Epithelial cell of prostate (primary cell): ENCODE measurements around the gene PTTG1IP.
A peak's percentile ranks its signal among the peaks of the same experiment; 100 is the strongest.
"Not testable (repeated sequence)": the region's sequence is repeated elsewhere in the genome, so short reads cannot be mapped to it uniquely, and the experiment has no call there.

Source experiments
- DNase-seq: peaks from one replicate; pipeline ENCODE4 v3.0.0-alpha.2; 2011; ENCODE audit warnings: low read depth, low spot score
- H3K27ac ChIP-seq: fragments of 450-650 bp; 2 replicates; pipeline ENCODE4 v1.5.1; 2017; ENCODE audit warnings: mild to moderate bottlenecking

Gene PTTG1IP

GRCh38 chr21:44873356-44874239 lies at the start of gene PTTG1IP:
Gene PTTG1IP (minus strand): TSS chr21:44873690. CDS start chr21:44873616, 74 bp downstream.
- DNase-seq: peak; percentile 73
- H3K27ac ChIP-seq: peak within 1 kb of the TSS; percentile 81

- no peak overlapping the region for H3K27ac ChIP-seq
- DNase-seq: no peak
Observed at GRCh38 chr21:44921928-44922327, 48.4 kb upstream of the PTTG1IP start.

- DNase-seq: no peak
- no peak within 1 kb of the TSS for H3K27ac ChIP-seq
Observed at GRCh38 chr21:44920694-44921604, 47.5 kb upstream of the PTTG1IP start, which contains the start of gene ITGB2. Gene ITGB2 (minus strand): TSS chr21:44920899. CDS start chr21:44910782, 10,117 bp downstream.

- no peak overlapping the region for H3K27ac ChIP-seq
- DNase-seq: no peak
Observed at GRCh38 chr21:44919913-44920693, 46.6 kb upstream of the PTTG1IP start.

- H3K27ac ChIP-seq: no peak overlapping the region
- DNase-seq: no peak
Observed at GRCh38 chr21:44919111-44919912, 45.8 kb upstream of the PTTG1IP start.

GRCh38 chr21:44918581-44919033 lies 45.1 kb upstream of the PTTG1IP start:
- no peak overlapping the region for H3K27ac ChIP-seq
- no peak for DNase-seq

- no peak for DNase-seq
- no peak overlapping the region for H3K27ac ChIP-seq
Observed at GRCh38 chr21:44918107-44918470, 44.6 kb upstream of the PTTG1IP start.

GRCh38 chr21:44917446-44918106 lies 44.1 kb upstream of the PTTG1IP start:
- DNase-seq: no peak
- H3K27ac ChIP-seq: no peak overlapping the region

- no peak for DNase-seq
- H3K27ac ChIP-seq: peak overlapping the region; percentile 43
Observed at GRCh38 chr21:44916965-44917364, 43.5 kb upstream of the PTTG1IP start.

GRCh38 chr21:44914176-44914874 lies 40.8 kb upstream of the PTTG1IP start:
- no peak for DNase-seq
- no peak overlapping the region for H3K27ac ChIP-seq

GRCh38 chr21:44913425-44914175 lies 40.1 kb upstream of the PTTG1IP start:
- DNase-seq: no peak
- H3K27ac ChIP-seq: no peak overlapping the region

GRCh38 chr21:44912506-44913412 lies 39.3 kb upstream of the PTTG1IP start:
- not testable (repeated sequence) for H3K27ac ChIP-seq, DNase-seq

GRCh38 chr21:44912158-44912473 lies 38.6 kb upstream of the PTTG1IP start:
- no peak for DNase-seq

GRCh38 chr21:44911384-44912157 lies 38.1 kb upstream of the PTTG1IP start:
- DNase-seq: no peak
- H3K27ac ChIP-seq: no peak overlapping the region

More at GRCh38 chr21:44912158-44912473, 38.6 kb upstream of the PTTG1IP start:
- H3K27ac ChIP-seq: no peak overlapping the region

- no peak for DNase-seq
- H3K27ac ChIP-seq: no peak overlapping the region
Observed at GRCh38 chr21:44911068-44911383, 37.5 kb upstream of the PTTG1IP start.
